Liver (tissue), 9 donors: ENCODE results near the gene FZR1. TPM values are rescaled to one million over a fixed set of nuclear protein-coding genes. Genes with fewer than 3 reads are reported as not detected.

Experiments
- DNase-seq: peaks from one replicate; pipeline ENCODE4 v3.0.0-alpha.2; 2017; ENCODE audit warnings: low spot score
- H3K27ac ChIP-seq, 2 donors: one replicate each; pipeline ENCODE4 v1.7.0; 2013; ENCODE audit warnings: inconsistent platforms in 2 of 2, low read length in 2 of 2, control low read depth in 1 of 2, low read depth in 1 of 2, mild to moderate bottlenecking in 1 of 2
- H3K27me3 ChIP-seq, 4 donors: one replicate each; pipeline versions ENCODE4 v1.6.1 to v1.7.0; 2013; ENCODE audit warnings: low read length in 3 of 4, inconsistent platforms in 1 of 4, mild to moderate bottlenecking in 1 of 4, moderate library complexity in 1 of 4; ENCODE audit not compliant: control insufficient read depth in 4 of 4, insufficient read depth in 4 of 4
- H3K36me3 ChIP-seq, 4 donors: one replicate each; pipeline versions ENCODE4 v1.6.1 to v1.7.0; 2013; ENCODE audit warnings: low read length in 3 of 4, mild to moderate bottlenecking in 3 of 4, low read depth in 1 of 4, moderate library complexity in 1 of 4; ENCODE audit not compliant: control insufficient read depth in 4 of 4, insufficient read depth in 3 of 4
- H3K4me1 ChIP-seq, 4 donors: one replicate each; pipeline versions ENCODE4 v1.6.1 to v1.7.0; 2013; ENCODE audit warnings: low read length in 3 of 4, mild to moderate bottlenecking in 3 of 4, moderate library complexity in 1 of 4; ENCODE audit not compliant: control insufficient read depth in 4 of 4, insufficient read depth in 4 of 4
- H3K4me3 ChIP-seq, 3 donors: one replicate each; pipeline versions ENCODE4 v1.6.1 to v1.7.0; 2013; ENCODE audit warnings: low read length in 3 of 3, control low read depth in 1 of 3, low read depth in 1 of 3, mild to moderate bottlenecking in 1 of 3
- H3K9ac ChIP-seq, 2 donors: one replicate each; pipeline ENCODE4 v1.7.0; 2013; ENCODE audit warnings: low read length in 2 of 2, mild to moderate bottlenecking in 2 of 2, moderate library complexity in 2 of 2, control low read depth in 1 of 2, low read depth in 1 of 2
- H3K9me3 ChIP-seq, 4 donors: one replicate each; pipeline versions ENCODE4 v1.6.1 to v1.7.0; 2013; ENCODE audit warnings: low read length in 3 of 4; ENCODE audit not compliant: control insufficient read depth in 4 of 4
- EGR1 ChIP-seq, 2 donors: IDR thresholded peaks; 2 replicates each; pipeline ENCODE4 v1.6.1; 2016 to 2018; ENCODE audit warnings: antibody characterized with exemption in 2 of 2, low read depth in 2 of 2
- FOXA1 ChIP-seq: IDR thresholded peaks from 2 replicates; pipeline ENCODE4 v1.6.1; 2016; ENCODE audit warnings: antibody characterized with exemption
- FOXA2 ChIP-seq: IDR thresholded peaks from 2 replicates; pipeline ENCODE4 v1.6.1; 2016; ENCODE audit warnings: antibody characterized with exemption
- GABPA ChIP-seq, 2 donors: IDR thresholded peaks in 1 of 2; conservative IDR thresholded peaks in 1 of 2; 2 replicates each; pipeline ENCODE4 v1.6.1; 2016; ENCODE audit warnings: antibody characterized with exemption in 2 of 2, mild to moderate bottlenecking in 1 of 2, moderate library complexity in 1 of 2
- HNF4G ChIP-seq: IDR thresholded peaks from 2 replicates; pipeline ENCODE4 v1.6.1; 2016; ENCODE audit warnings: antibody characterized with exemption
- JUND ChIP-seq, 2 donors: IDR thresholded peaks; 2 replicates each; pipeline ENCODE4 v1.6.1; 2016; ENCODE audit warnings: antibody characterized with exemption in 2 of 2
- MAX ChIP-seq: IDR thresholded peaks from 2 replicates; pipeline ENCODE4 v1.6.1; 2016; ENCODE audit warnings: antibody characterized with exemption
- NR2F2 ChIP-seq: IDR thresholded peaks from 2 replicates; pipeline ENCODE4 v1.6.1; 2016; ENCODE audit warnings: antibody characterized with exemption
- RAD21 ChIP-seq, 2 donors: IDR thresholded peaks; 2 replicates each; pipeline ENCODE4 v1.6.1; 2016; ENCODE audit warnings: antibody characterized with exemption in 2 of 2, mild to moderate bottlenecking in 2 of 2
- RXRA ChIP-seq, 2 donors: IDR thresholded peaks; 2 replicates each; pipeline ENCODE4 v1.6.1; 2017 to 2018; ENCODE audit warnings: antibody characterized with exemption in 2 of 2, mild to moderate bottlenecking in 1 of 2
- SP1 ChIP-seq: IDR thresholded peaks from 2 replicates; pipeline ENCODE4 v1.6.1; 2018; ENCODE audit warnings: antibody characterized with exemption, mild to moderate bottlenecking
- TAF1 ChIP-seq: conservative IDR thresholded peaks from 2 replicates; pipeline ENCODE4 v1.6.1; 2016; ENCODE audit warnings: antibody characterized with exemption, mild to moderate bottlenecking
- YY1 ChIP-seq: IDR thresholded peaks from 2 replicates; pipeline ENCODE4 v1.6.1; 2016; ENCODE audit warnings: antibody characterized with exemption, mild to moderate bottlenecking
- WGBS: extraction: QIAGEN DNeasy Blood & Tissue Kit; methylation state at CpG from one replicate; pipeline ENCODE4 v1.1.7; 2013; 5-methylcytosine and 5-hydroxymethylcytosine counted together
- polyA plus RNA-seq, 2 donors: library from polyadenylated mRNA; stranded (reverse) in 1 of 2; unstranded in 1 of 2; fragments of 200-250 nt in 1 of 2; fragments of >200 nt in 1 of 2; fragmentation: Nextera tagmentation in 1 of 2; extraction: Ambion mirVana in 1 of 2; gene quantifications; one replicate each; pipeline versions ENCODE4 v1.2.1 to v1.2.3, GENCODE V29; 2013 to 2015
- total RNA-seq, 2 donors: library from RNA; depleted of rRNA; stranded (reverse); fragments of >200 nt; gene quantifications; one replicate each; pipeline ENCODE4 v1.2.3, GENCODE V29; 2014
- TF ChIP-seq, protein P1 (sequence below): IDR thresholded peaks from 2 replicates; pipeline ENCODE4 v1.6.1; 2016; ENCODE audit warnings: antibody characterized with exemption
- TF ChIP-seq, protein P2 (sequence below): IDR thresholded peaks from 2 replicates; pipeline ENCODE4 v1.6.1; 2016; ENCODE audit warnings: antibody characterized with exemption, mild to moderate bottlenecking
- TF ChIP-seq, protein P3 (sequence below): IDR thresholded peaks from 2 replicates; pipeline ENCODE4 v1.6.1; 2016; ENCODE audit warnings: antibody characterized with exemption
- donor health status: healthy.
- donor health status: healthy.
- donor health status: healthy.
- donor health status: healthy.
- donor health status: healthy.

Gene FZR1
- total and polyA plus RNA-seq, 4 donors = 17.0 to 27.3 (median 20.3) TPM

DNA sequence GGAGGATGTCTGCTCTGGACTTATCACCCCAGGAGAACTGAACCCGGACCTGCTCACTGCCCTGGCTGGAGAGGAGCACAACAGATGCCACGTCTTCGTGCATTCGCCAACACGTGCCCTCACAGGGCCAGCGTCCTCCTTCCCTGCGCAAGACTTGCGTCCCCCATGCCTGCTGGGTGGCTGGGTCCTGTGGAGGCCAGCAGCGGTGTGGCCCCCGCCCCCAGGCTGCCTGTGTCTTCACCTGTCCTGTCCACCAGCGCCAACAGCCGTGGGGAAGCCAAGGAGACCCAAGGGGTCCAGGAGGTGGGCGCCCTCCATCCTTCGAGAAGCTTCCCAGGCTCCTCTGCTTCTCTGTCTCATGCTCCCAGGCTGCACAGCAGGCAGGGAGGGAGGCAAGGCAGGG is 29.5 kb downstream of the FZR1 start:
- no peak for DNase-seq
- H3K36me3 ChIP-seq = peaks cover 8 to 62% (median 29%) of the 10 kb centered on the region in 4 donors
- WGBS = 96% methylated on average over 14 of the region's 14 CpGs

GRCh38 chr19:3535981-3536380 is 29.9 kb downstream of the FZR1 start:
- Histone ChIP-seq H3K27ac (no peak overlapping the region), H3K9me3 (no peaks in the 10 kb centered on the region), H3K4me1 (no peaks in the 10 kb centered on the region), H3K4me3 (no peak overlapping the region), H3K36me3 (peaks cover 8 to 58% (median 25%) of the 10 kb centered on the region in 4 donors), H3K27me3 (no peaks in the 10 kb centered on the region), H3K9ac (no peak overlapping the region)
- DNase-seq = no peak
- WGBS = 94% methylated on average over 10 of the region's 10 CpGs
- TF ChIP-seq MAX = no peak
- TF ChIP-seq, protein P1, sequence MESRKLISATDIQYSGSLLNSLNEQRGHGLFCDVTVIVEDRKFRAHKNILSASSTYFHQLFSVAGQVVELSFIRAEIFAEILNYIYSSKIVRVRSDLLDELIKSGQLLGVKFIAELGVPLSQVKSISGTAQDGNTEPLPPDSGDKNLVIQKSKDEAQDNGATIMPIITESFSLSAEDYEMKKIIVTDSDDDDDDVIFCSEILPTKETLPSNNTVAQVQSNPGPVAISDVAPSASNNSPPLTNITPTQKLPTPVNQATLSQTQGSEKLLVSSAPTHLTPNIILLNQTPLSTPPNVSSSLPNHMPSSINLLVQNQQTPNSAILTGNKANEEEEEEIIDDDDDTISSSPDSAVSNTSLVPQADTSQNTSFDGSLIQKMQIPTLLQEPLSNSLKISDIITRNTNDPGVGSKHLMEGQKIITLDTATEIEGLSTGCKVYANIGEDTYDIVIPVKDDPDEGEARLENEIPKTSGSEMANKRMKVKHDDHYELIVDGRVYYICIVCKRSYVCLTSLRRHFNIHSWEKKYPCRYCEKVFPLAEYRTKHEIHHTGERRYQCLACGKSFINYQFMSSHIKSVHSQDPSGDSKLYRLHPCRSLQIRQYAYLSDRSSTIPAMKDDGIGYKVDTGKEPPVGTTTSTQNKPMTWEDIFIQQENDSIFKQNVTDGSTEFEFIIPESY = no peak
- no peak for TF ChIP-seq HNF4G
- TF ChIP-seq, protein P2, sequence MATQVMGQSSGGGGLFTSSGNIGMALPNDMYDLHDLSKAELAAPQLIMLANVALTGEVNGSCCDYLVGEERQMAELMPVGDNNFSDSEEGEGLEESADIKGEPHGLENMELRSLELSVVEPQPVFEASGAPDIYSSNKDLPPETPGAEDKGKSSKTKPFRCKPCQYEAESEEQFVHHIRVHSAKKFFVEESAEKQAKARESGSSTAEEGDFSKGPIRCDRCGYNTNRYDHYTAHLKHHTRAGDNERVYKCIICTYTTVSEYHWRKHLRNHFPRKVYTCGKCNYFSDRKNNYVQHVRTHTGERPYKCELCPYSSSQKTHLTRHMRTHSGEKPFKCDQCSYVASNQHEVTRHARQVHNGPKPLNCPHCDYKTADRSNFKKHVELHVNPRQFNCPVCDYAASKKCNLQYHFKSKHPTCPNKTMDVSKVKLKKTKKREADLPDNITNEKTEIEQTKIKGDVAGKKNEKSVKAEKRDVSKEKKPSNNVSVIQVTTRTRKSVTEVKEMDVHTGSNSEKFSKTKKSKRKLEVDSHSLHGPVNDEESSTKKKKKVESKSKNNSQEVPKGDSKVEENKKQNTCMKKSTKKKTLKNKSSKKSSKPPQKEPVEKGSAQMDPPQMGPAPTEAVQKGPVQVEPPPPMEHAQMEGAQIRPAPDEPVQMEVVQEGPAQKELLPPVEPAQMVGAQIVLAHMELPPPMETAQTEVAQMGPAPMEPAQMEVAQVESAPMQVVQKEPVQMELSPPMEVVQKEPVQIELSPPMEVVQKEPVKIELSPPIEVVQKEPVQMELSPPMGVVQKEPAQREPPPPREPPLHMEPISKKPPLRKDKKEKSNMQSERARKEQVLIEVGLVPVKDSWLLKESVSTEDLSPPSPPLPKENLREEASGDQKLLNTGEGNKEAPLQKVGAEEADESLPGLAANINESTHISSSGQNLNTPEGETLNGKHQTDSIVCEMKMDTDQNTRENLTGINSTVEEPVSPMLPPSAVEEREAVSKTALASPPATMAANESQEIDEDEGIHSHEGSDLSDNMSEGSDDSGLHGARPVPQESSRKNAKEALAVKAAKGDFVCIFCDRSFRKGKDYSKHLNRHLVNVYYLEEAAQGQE = no peak
- no peak for TF ChIP-seq GABPA (IDR thresholded peaks at IDR 0.05 in 1 of 2, conservative IDR thresholded peaks at IDR 0.05 in 1 of 2)

More for the DNA sequence above, 29.5 kb downstream of the FZR1 start:
- H3K9me3 ChIP-seq = no peaks in the 10 kb centered on the region
- H3K4me1 ChIP-seq = no peaks in the 10 kb centered on the region
- TF ChIP-seq, protein P2 = no peak
- TF ChIP-seq, protein P3, sequence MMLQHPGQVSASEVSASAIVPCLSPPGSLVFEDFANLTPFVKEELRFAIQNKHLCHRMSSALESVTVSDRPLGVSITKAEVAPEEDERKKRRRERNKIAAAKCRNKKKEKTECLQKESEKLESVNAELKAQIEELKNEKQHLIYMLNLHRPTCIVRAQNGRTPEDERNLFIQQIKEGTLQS = no peak
- TF ChIP-seq JUND (IDR thresholded peaks at IDR 0.05) (no peak), FOXA1 (no peak), MAX (no peak), YY1 (no peak), NR2F2 (no peak), TAF1 (no peak), RXRA (IDR thresholded peaks at IDR 0.05) (no peak), GABPA (IDR thresholded peaks at IDR 0.05 in 1 of 2, conservative IDR thresholded peaks at IDR 0.05 in 1 of 2) (no peak), EGR1 (IDR thresholded peaks at IDR 0.05; ENCODE audit: low read depth in 2 of 2) (no peak), SP1 (no peak), RAD21 (IDR thresholded peaks at IDR 0.05) (no peak), FOXA2 (no peak)
- TF ChIP-seq, protein P1 = no peak
- no peak overlapping the region for H3K4me3 ChIP-seq
- no peak overlapping the region for H3K9ac ChIP-seq
- no peaks in the 10 kb centered on the region for H3K27me3 ChIP-seq
- H3K27ac ChIP-seq = no peak overlapping the region
